Superior temporal gyrus (tissue), 1 donor: ENCODE data around the gene MMRN1.

Experiments
- DNase-seq: peaks from one replicate; pipeline ENCODE4 v3.0.0-alpha.2; 2016; ENCODE audit errors: extremely low spot score

Gene MMRN1, protein sequence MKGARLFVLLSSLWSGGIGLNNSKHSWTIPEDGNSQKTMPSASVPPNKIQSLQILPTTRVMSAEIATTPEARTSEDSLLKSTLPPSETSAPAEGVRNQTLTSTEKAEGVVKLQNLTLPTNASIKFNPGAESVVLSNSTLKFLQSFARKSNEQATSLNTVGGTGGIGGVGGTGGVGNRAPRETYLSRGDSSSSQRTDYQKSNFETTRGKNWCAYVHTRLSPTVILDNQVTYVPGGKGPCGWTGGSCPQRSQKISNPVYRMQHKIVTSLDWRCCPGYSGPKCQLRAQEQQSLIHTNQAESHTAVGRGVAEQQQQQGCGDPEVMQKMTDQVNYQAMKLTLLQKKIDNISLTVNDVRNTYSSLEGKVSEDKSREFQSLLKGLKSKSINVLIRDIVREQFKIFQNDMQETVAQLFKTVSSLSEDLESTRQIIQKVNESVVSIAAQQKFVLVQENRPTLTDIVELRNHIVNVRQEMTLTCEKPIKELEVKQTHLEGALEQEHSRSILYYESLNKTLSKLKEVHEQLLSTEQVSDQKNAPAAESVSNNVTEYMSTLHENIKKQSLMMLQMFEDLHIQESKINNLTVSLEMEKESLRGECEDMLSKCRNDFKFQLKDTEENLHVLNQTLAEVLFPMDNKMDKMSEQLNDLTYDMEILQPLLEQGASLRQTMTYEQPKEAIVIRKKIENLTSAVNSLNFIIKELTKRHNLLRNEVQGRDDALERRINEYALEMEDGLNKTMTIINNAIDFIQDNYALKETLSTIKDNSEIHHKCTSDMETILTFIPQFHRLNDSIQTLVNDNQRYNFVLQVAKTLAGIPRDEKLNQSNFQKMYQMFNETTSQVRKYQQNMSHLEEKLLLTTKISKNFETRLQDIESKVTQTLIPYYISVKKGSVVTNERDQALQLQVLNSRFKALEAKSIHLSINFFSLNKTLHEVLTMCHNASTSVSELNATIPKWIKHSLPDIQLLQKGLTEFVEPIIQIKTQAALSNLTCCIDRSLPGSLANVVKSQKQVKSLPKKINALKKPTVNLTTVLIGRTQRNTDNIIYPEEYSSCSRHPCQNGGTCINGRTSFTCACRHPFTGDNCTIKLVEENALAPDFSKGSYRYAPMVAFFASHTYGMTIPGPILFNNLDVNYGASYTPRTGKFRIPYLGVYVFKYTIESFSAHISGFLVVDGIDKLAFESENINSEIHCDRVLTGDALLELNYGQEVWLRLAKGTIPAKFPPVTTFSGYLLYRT

DNA sequence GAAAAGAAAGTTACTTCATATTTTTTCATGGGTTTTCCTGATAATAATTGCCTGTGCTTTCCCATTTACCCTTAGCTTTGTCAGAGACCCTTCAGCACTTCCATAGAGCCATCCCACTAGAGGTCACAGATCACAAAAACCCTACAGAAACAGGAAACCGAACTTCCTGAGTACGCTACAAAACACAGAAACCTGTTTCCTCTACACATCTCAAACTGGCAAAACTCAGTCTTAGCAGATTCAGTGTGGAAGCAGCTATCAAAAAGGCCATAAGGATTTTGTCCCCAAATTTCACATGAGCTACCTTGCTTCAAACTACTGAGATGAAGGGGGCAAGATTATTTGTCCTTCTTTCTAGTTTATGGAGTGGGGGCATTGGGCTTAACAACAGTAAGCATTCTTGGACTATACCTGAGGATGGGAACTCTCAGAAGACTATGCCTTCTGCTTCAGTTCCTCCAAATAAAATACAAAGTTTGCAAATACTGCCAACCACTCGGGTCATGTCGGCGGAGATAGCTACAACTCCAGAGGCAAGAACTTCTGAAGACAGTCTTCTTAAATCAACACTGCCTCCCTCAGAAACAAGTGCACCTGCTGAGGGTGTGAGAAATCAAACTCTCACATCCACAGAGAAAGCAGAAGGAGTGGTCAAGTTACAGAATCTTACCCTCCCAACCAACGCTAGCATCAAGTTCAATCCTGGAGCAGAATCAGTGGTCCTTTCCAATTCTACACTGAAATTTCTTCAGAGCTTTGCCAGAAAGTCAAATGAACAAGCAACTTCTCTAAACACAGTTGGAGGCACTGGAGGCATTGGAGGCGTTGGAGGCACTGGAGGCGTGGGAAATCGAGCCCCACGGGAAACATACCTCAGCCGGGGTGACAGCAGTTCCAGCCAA lies at the start of gene MMRN1:
MMRN1 (plus strand) TSS at position 206 of the 902 bp plus-strand sequence; CDS start at position 324, 118 bp downstream.
- no peak for DNase-seq

GRCh38 chr4:89847571-89848325 lies 46.9 kb upstream of the MMRN1 start:
- DNase-seq, result no peak

- no peak for DNase-seq
Observed at GRCh38 chr4:89855236-89855635, 39.4 kb upstream of the MMRN1 start.

- DNase-seq, result no peak
Observed at GRCh38 chr4:89860971-89861370, 33.7 kb upstream of the MMRN1 start.

- DNase-seq, result no peak
Observed at GRCh38 chr4:89863533-89863932, 31.1 kb upstream of the MMRN1 start.

GRCh38 chr4:89868276-89868675 lies 26.4 kb upstream of the MMRN1 start:
- no peak for DNase-seq

- peak; percentile 62 for DNase-seq
Observed at GRCh38 chr4:89868999-89869589, 25.6 kb upstream of the MMRN1 start.

- DNase-seq, result no peak
Observed at GRCh38 chr4:89871211-89871610, 23.4 kb upstream of the MMRN1 start.

GRCh38 chr4:89876548-89876947 lies 18.1 kb upstream of the MMRN1 start:
- DNase-seq, result no peak

DNA sequence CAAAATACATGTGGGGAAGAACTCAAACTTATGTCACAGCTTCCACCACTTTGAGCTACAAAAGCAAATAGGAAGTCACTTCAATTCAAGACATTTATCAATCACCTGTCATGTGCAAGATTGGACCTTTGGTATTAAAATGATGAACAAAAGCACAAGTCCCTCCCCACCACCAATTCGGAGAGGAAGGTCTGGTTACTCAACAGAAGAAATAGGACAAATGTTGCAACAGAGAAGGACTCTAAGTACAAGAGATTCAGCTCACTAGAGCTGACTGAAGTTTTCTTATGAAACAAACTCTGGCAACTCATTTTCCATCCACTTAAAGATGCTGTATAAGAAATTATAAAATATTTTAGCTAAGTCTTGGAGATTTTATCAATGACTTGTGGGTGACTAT lies 16.0 kb upstream of the MMRN1 start:
- DNase-seq, result no peak

DNA sequence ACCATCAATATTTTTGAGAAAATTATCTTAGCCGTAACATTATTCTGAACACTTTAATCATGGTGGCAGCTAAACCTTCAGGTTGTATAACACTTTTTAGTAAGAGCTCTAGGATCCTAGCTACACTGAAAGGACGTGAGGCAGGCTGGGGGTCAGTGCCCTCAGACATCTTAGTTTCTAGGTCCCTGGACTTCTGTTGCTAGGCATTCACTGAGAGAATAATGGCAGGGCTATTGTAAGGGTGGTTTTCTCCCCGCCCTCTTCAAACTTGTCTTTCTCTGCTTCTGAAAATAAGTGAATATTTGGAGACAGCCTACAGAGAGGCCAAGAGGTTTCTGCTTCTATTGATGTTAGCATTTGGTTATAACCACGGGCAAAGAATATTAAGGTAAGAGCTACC lies 15.4 kb upstream of the MMRN1 start:
- no peak for DNase-seq

- no peak for DNase-seq
Observed at GRCh38 chr4:89889289-89889688, 5.4 kb upstream of the MMRN1 start.

DNA sequence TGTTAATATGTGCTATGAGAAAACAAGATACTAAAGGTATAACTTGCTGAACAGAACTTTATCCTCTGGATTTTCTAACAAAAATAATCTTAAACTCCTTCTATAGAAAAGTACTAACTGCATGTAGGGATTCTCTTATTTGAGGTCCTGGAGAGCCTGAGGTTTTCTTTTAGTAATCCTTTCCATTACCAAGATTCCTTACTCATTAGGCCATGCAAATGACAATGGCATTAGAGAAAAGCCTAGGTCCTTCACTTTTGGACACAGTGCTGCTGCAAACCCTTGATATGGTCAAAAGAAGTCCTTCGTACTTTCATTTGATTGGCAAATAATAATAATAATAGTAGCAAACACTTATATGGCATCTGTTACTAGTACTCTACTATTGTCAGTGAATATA lies 3.2 kb downstream of the MMRN1 start:
- no peak for DNase-seq

DNA sequence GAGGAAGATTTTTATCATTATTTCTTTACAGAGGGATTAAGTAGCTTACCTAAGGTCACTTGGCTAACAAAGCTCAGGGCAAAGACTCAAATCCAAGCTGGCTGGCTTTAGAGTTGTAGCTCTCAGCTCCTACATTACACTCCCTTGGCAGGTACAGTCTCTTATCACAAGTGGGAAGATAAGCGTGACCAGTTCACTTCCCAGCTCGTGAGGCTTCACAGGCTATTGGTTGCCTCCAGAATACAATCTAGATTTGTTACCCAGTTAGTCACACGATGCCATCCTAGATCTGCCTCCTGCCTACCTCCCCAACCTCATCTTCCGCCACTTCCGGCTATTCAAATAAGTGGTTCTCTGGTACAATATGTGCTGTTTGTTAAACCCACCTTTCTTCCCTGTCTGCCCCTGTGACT lies 3.7 kb downstream of the MMRN1 start:
- DNase-seq, result no peak

DNA sequence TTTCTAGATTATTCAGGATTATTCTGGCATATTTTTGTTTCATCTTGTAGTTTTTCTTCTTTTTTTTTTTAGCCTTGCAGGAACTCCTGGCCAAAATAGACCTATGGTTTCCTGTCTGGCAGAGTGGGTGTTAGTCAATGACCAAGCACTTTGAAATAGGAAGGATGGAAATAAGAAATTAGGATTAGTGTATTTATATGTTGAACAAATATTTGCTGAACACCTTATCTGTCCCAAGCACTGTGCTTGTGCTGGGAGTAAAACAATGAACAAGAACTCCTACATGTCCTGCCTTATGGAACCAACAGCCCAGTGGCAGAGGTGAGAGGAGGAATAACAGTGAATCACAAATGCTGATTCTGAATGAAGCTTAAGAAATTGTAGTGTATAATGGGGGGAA lies 4.5 kb downstream of the MMRN1 start:
- no peak for DNase-seq

DNA sequence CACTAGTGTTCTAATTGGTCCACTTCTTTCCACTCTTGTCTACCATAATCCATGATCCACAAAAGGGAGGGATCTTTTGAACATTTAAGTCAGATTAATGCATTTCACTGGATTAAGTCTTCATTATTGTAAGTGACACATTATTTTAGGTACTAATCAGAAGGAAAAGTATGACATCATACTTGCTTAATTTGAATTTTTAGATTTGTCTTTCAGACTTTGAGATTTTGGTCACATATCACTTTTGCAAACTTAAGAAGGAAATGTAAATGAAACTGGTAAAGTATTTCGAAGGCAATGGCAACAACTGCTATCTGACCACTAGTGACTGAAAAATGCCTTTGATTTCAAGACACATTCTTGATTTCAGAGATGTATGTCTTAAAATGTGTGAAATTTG lies 5.2 kb downstream of the MMRN1 start:
- DNase-seq, result no peak

DNA sequence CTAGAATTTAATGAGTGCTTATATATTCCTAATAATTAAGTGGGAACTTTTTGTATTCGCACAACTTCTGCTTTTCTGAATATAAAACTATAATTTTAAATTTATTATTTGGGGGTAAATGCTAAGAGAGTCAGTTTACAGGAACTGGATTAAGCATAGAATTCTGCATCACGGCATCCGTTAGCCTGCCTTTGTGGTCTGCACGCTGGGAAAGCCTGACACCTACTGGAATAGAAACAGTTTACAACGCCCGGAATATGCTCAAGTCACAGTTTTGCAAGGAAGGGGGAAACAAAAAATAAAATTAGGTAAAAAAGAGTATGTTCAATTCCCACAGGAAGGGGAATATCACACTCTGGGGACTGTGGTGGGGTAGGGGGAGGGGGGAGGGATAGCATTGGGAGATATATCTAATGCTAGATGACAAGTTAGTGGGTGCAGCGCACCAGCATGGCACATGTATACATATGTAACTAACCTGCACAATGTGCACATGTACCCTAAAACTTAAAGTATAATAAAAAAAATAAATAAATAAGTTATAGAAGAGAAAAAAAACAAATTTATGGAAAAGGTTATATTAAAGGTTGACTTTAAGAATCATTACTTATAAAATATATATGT lies 7.3 kb downstream of the MMRN1 start:
- DNase-seq, result peak; percentile 84

- no peak for DNase-seq
Observed at GRCh38 chr4:89904524-89904923, 9.9 kb downstream of the MMRN1 start.

- DNase-seq, result no peak
Observed at GRCh38 chr4:89906316-89906715, 11.7 kb downstream of the MMRN1 start.
